Central memory CD4-positive, alpha-beta T cell (primary cell): ENCODE data around the gene OST4.

ENCODE experiments used
- DNase-seq: peaks from one replicate; pipeline ENCODE4 v3.0.0; 2022

The OST4 gene

GRCh38 chr2:27023740-27024139, 47.7 kb downstream of the OST4 start:
- DNase-seq, result no peak

GRCh38 chr2:27021253-27022049, 50.0 kb downstream of the OST4 start:
- DNase-seq, result no peak
